Endothelial cell of umbilical vein (primary cell): ENCODE data around the gene BRICD5. TPM values are rescaled to one million over a fixed set of nuclear protein-coding genes. Genes with fewer than 3 reads are reported as not detected.

Experiments
- BruUV-seq: library from RNA; stranded (reverse); fragments of 400-500 nt; replicated peaks from 2 replicates; lab custom pipeline; 2021; lab: Mats Ljungman, UMichigan
- CTCF ChIA-PET: fragments of 300-600, 350-600 bp; sonication (Branson Sonifier 250); formaldehyde crosslinking; loops from one replicate; lab custom pipeline; 2021; ENCODE audit warnings: antibody characterized with exemption, inconsistent platforms; lab: Charles Lee
- POLR2A ChIA-PET: fragments of 300-600, 350-600 bp; sonication (Branson Sonifier 250); formaldehyde crosslinking; loops from one replicate; lab custom pipeline; 2021; ENCODE audit warnings: antibody characterized with exemption, inconsistent platforms; lab: Charles Lee
- DNase-seq: peaks from one replicate; pipeline ENCODE4 v3.0.0-alpha.2; 2011; ENCODE audit warnings: low read depth, low spot score
- FAIRE-seq: peaks from 2 replicates; lab custom pipeline; 2011; peaks lifted over from hg19 to GRCh38; lab: Jason Lieb, UNC
- H2AFZ ChIP-seq: 2 replicates; pipeline ENCODE4 v1.6.0; 2012; ENCODE audit warnings: low read depth, low read length, control low read depth, inconsistent platforms
- H3K27ac ChIP-seq: 2 replicates; pipeline ENCODE4 v1.5.1; 2011; ENCODE audit warnings: low read depth, mild to moderate bottlenecking, control low read depth, low read length, moderate library complexity; ENCODE audit not compliant: insufficient read depth
- H3K27me3 ChIP-seq, 2 experiments: 2 replicates each; pipeline versions ENCODE4 v1.6.0 to v1.6.1; 2011; ENCODE audit warnings: low read length in 2 of 2, mixed read lengths in 1 of 2; ENCODE audit not compliant: control insufficient read depth in 2 of 2, insufficient read depth in 2 of 2
- H3K36me3 ChIP-seq, 2 experiments: 2 replicates in 1 of 2; 3 replicates in 1 of 2; pipeline ENCODE4 v1.5.1; 2011; ENCODE audit warnings: low read length in 2 of 2, mild to moderate bottlenecking in 1 of 2, moderate library complexity in 1 of 2; ENCODE audit not compliant: control insufficient read depth in 2 of 2, insufficient read depth in 2 of 2; ENCODE audit errors: extremely low read depth in 1 of 2
- H3K4me1 ChIP-seq: 3 replicates; pipeline ENCODE4 v1.5.1; 2011; ENCODE audit warnings: mild to moderate bottlenecking, low read length; ENCODE audit not compliant: control insufficient read depth, insufficient read depth; ENCODE audit errors: extremely low read depth
- H3K4me2 ChIP-seq: 2 replicates; pipeline ENCODE4 v1.6.1; 2011; ENCODE audit warnings: low read length, control low read depth, mixed read lengths; ENCODE audit not compliant: insufficient read depth
- H3K4me3 ChIP-seq, 3 experiments: fragments of 200-600 bp in 1 of 3; sonication (generic), shearing (Covaris generic) in 1 of 3; replicated peaks in 1 of 3; 2 replicates each; pipeline ENCODE4 v1.5.1; 2011 to 2016; ENCODE audit warnings: control low read depth in 3 of 3, low read length in 3 of 3, mild to moderate bottlenecking in 2 of 3, inconsistent platforms in 1 of 3, low read depth in 1 of 3, moderate library complexity in 1 of 3; ENCODE audit not compliant: insufficient read depth in 1 of 3
- H3K79me2 ChIP-seq: 2 replicates; pipeline ENCODE4 v1.6.0; 2012; ENCODE audit warnings: low read length, inconsistent platforms; ENCODE audit not compliant: control insufficient read depth, insufficient read depth
- H3K9ac ChIP-seq: replicated peaks from 2 replicates; pipeline ENCODE3; 2011; ENCODE audit warnings: low read length, control low read depth; ENCODE audit not compliant: insufficient read depth; ENCODE audit errors: extremely low read depth
- H3K9me1 ChIP-seq: replicated peaks from 3 replicates; pipeline ENCODE4 v1.6.0; 2011; ENCODE audit warnings: mild to moderate bottlenecking, low read length; ENCODE audit not compliant: control insufficient read depth, insufficient read depth; ENCODE audit errors: extremely low read depth
- H3K9me3 ChIP-seq: replicated peaks from 2 replicates; pipeline ENCODE4 v1.5.1; 2012; ENCODE audit warnings: low read length, inconsistent platforms; ENCODE audit not compliant: control insufficient read depth, insufficient read depth
- H4K20me1 ChIP-seq: replicated peaks from 2 replicates; pipeline ENCODE3; 2011; ENCODE audit warnings: mild to moderate bottlenecking, low read length; ENCODE audit not compliant: control insufficient read depth, insufficient read depth; ENCODE audit errors: extremely low read depth
- CTCF ChIP-seq, 2 donors: IDR thresholded peaks; 1 replicate in 1 of 2; 2 replicates in 1 of 2; pipeline ENCODE4 v1.5.1; 2011; ENCODE audit warnings: low read length in 2 of 2, mild to moderate bottlenecking in 2 of 2, moderate library complexity in 2 of 2, control low read depth in 1 of 2, inconsistent platforms in 1 of 2, low read depth in 1 of 2; ENCODE audit not compliant: insufficient read depth in 1 of 2; ENCODE audit errors: extremely low read depth in 1 of 2
- EZH2 ChIP-seq: IDR thresholded peaks from 2 replicates; pipeline ENCODE4 v1.6.1; 2012; ENCODE audit warnings: borderline replicate concordance, low read depth, mild to moderate bottlenecking, moderate library complexity, low read length, inconsistent platforms; ENCODE audit not compliant: severe bottlenecking
- FOS ChIP-seq: IDR thresholded peaks from 2 replicates; pipeline ENCODE4 v1.6.1; 2011; ENCODE audit warnings: mild to moderate bottlenecking, low read length, moderate library complexity, borderline replicate concordance; ENCODE audit not compliant: insufficient read depth
- GATA2 ChIP-seq: IDR thresholded peaks from 2 replicates; pipeline ENCODE4 v1.7.0; 2011; ENCODE audit warnings: low read depth, mild to moderate bottlenecking, moderate library complexity, mixed read lengths, low read length; ENCODE audit not compliant: insufficient read length, insufficient read depth
- JUN ChIP-seq: IDR thresholded peaks from 2 replicates; pipeline ENCODE4 v1.6.1; 2011; ENCODE audit warnings: borderline replicate concordance, low read depth; ENCODE audit not compliant: insufficient read length, insufficient read depth
- MAX ChIP-seq: IDR thresholded peaks from 2 replicates; pipeline ENCODE4 v1.6.1; 2011; ENCODE audit not compliant: insufficient read depth, insufficient read length
- MYC ChIP-seq: IDR thresholded peaks from one replicate; pipeline ENCODE4 v1.6.1; 2011; ENCODE audit warnings: mild to moderate bottlenecking, low read depth, low read length
- POLR2A ChIP-seq: IDR thresholded peaks from 2 replicates; pipeline ENCODE4 v1.6.1; 2012; ENCODE audit warnings: low read depth, mild to moderate bottlenecking, control low read depth, low read length
- POLR2AphosphoS5 ChIP-seq: IDR thresholded peaks from 2 replicates; pipeline ENCODE4 v1.6.1; 2012; ENCODE audit warnings: low read depth, mild to moderate bottlenecking, control low read depth, low read length, moderate library complexity; ENCODE audit not compliant: insufficient read depth
- dilution Hi-C: fragments of 300-500 bp; cut with MboI; formaldehyde crosslinking; loops from one replicate; pipeline ENCODE4 v1.15.0; 2019; ENCODE audit warnings: low sequenced_read_pairs; ENCODE audit not compliant: extremely low pct_ligation_motif_present
- intact Hi-C: fragments of 100-400 bp; cut with micrococcal nuclease; formaldehyde crosslinking; loops from one replicate; pipeline ENCODE4 v1.10.0; 2022
- polyA plus RNA-seq, 4 experiments: library from polyadenylated mRNA; depleted of rRNA in 3 of 4; stranded (reverse) in 3 of 4; unstranded in 1 of 4; fragments of >200 nt; gene quantifications; 2 replicates each; pipeline versions ENCODE4 v1.2.1 to v1.2.3, GENCODE V29; 2011 to 2012; ENCODE audit warnings: missing spikeins in 1 of 4
- total RNA-seq: library from RNA; stranded (reverse); gene quantifications from 2 replicates; pipeline ENCODE4 v1.2.3, GENCODE V29; 2021

BRICD5 gene
- total and polyA plus RNA-seq, 2 donors (not counting 3 experiments of a cell fraction or from before 2014, with no cell fraction given): 5.6 to 8.4 TPM

GRCh38 chr16:2200313-2200712 lies 10.3 kb downstream of the BRICD5 start:
- H4K20me1 ChIP-seq: no peaks in the 10 kb centered on the region
- no peaks in the 10 kb centered on the region for H3K36me3 ChIP-seq
- BruUV-seq: no TSS peak
- TF ChIP-seq FOS (no peak), MYC (no peak), EZH2 (no peak), POLR2AphosphoS5 (no peak), CTCF (IDR thresholded peaks at IDR 0.05; ENCODE audit: extremely low read depth in 1 of 2, insufficient read depth in 1 of 2, low read depth in 1 of 2, low read length in 2 of 2) (no peak), POLR2A (no peak), MAX (no peak), JUN (no peak), GATA2 (no peak)
- no peak overlapping the region for H2AFZ ChIP-seq
- peaks cover 21 to 31% of the 10 kb centered on the region in 2 experiments for H3K27me3 ChIP-seq
- H3K4me1 ChIP-seq: peaks cover 3% of the 10 kb centered on the region
- dilution Hi-C loops: no loop called here
- no peaks in the 10 kb centered on the region for H3K9me1 ChIP-seq
- H3K4me2 ChIP-seq: no peak overlapping the region
- no peak overlapping the region for H3K9ac ChIP-seq
- H3K27ac ChIP-seq: no peak overlapping the region
- CTCF ChIA-PET: no interaction called here
- no peaks in the 10 kb centered on the region for H3K9me3 ChIP-seq
- FAIRE-seq: no peak
- DNase-seq: no peak
- no peaks in the 10 kb centered on the region for H3K79me2 ChIP-seq
- POLR2A ChIA-PET: no interaction called here
- no peak overlapping the region for H3K4me3 ChIP-seq
- intact Hi-C loops: no loop called here
